Measurements from ENCODE around the gene KCNQ1OT1.

The KCNQ1OT1 gene

GRCh38 chr11:2725368-2726300 is 25.8 kb upstream of the KCNQ1OT1 start:
- Histone ChIP-seq H3K9ac (ENCODE audit: low read depth, low read length) (no peak overlapping the region), H3K4me3 (ENCODE audit: low read depth, low read length) (no peak overlapping the region), H3K9me3 (ENCODE audit: control insufficient read depth, insufficient read depth, low read length) (peaks cover 6% of the 10 kb centered on the region; the same call in 1 of the 2 replicates), H3K4me1 (ENCODE audit: control insufficient read depth, insufficient read depth, low read length) (peaks cover 10% of the 10 kb centered on the region), H3K27ac (ENCODE audit: low read depth, low read length) (no peak overlapping the region), H3K27me3 (ENCODE audit: control insufficient read depth, insufficient read depth, low read length) (peaks cover 82% of the 10 kb centered on the region), H3K36me3 (ENCODE audit: control insufficient read depth, insufficient read depth, low read length) (no peaks in the 10 kb centered on the region)

DNA sequence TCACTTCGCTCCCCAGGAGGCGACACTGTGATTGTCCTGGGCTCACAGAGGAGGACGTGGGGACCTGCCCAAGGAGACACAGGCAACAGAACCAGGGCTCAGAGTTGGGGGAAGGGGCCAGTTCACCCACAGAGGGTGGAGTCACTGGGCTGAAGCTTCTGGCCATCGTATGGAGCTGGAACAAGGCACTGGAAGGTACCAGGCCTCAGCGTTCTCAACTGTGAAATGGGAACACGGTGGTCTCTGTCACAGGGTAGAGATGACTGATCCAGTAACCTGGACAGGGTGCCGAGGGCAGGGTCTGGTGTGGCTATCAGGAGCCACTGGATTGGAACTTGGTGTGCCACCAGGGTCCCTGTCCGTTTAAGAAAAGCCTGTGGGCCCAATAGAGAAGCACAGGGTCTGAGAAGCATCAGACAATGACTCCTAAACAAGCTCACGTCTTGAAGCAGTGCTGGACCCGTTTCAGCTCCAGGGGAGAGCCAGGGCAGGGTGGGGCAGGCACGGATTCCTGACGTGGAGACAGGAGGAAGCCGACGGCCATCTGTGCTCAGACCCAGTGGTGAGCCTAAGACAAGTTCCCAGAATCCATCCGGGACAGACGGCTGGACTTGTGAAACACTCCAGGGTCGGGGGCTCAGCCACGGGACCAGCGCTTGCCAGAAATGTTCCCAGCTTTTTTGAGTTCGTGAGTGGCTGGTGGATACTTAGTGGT is 25.0 kb upstream of the KCNQ1OT1 start:
- Histone ChIP-seq H3K27ac (ENCODE audit: low read depth, low read length) (no peak overlapping the region), H3K9ac (ENCODE audit: low read depth, low read length) (no peak overlapping the region), H3K9me3 (ENCODE audit: control insufficient read depth, insufficient read depth, low read length) (peaks cover 6% of the 10 kb centered on the region; the same call in 1 of the 2 replicates), H3K27me3 (ENCODE audit: control insufficient read depth, insufficient read depth, low read length) (peaks cover 88% of the 10 kb centered on the region), H3K4me3 (ENCODE audit: low read depth, low read length) (no peak overlapping the region), H3K4me1 (ENCODE audit: control insufficient read depth, insufficient read depth, low read length) (peaks cover 18% of the 10 kb centered on the region), H3K36me3 (ENCODE audit: control insufficient read depth, insufficient read depth, low read length) (no peaks in the 10 kb centered on the region)

GRCh38 chr11:2724104-2724503 is 24.3 kb upstream of the KCNQ1OT1 start:
- Histone ChIP-seq H3K27ac (ENCODE audit: low read depth, low read length) (no peak overlapping the region), H3K9ac (ENCODE audit: low read depth, low read length) (no peak overlapping the region), H3K27me3 (ENCODE audit: control insufficient read depth, insufficient read depth, low read length) (peaks cover 88% of the 10 kb centered on the region), H3K4me1 (ENCODE audit: control insufficient read depth, insufficient read depth, low read length) (peaks cover 25% of the 10 kb centered on the region), H3K36me3 (ENCODE audit: control insufficient read depth, insufficient read depth, low read length) (no peaks in the 10 kb centered on the region), H3K4me3 (ENCODE audit: low read depth, low read length) (no peak overlapping the region), H3K9me3 (ENCODE audit: control insufficient read depth, insufficient read depth, low read length) (peaks cover 6% of the 10 kb centered on the region; the same call in 1 of the 2 replicates)

DNA sequence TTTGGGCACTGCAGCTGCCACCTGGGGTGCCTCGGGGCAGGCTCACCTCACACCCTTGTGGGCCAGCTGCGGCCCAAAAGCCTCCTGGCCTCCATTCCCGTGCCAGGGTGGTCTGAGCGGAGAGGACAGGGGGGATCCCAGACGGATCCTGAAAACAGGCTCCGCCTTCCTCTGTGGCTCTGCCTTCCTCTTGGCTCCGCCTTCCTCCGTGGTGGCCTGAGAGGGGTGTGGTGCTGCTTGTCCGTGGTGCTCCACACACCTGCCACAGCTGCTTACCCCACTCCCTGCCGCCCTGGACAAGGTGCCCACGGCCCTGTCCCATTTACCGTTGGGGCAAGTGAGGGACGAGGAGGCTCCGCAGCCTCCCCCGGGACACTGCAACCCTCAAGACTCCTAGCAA is 23.2 kb upstream of the KCNQ1OT1 start:
- no peak overlapping the region for H3K4me3 ChIP-seq (ENCODE audit: low read depth, low read length)
- peaks cover 6% of the 10 kb centered on the region; the same call in 1 of the 2 replicates for H3K9me3 ChIP-seq (ENCODE audit: control insufficient read depth, insufficient read depth, low read length)
- H3K27me3 ChIP-seq (ENCODE audit: control insufficient read depth, insufficient read depth, low read length): peaks cover 93% of the 10 kb centered on the region
- H3K9ac ChIP-seq (ENCODE audit: low read depth, low read length): no peak overlapping the region
- no peak overlapping the region for H3K27ac ChIP-seq (ENCODE audit: low read depth, low read length)
- H3K36me3 ChIP-seq (ENCODE audit: control insufficient read depth, insufficient read depth, low read length): no peaks in the 10 kb centered on the region
- H3K4me1 ChIP-seq (ENCODE audit: control insufficient read depth, insufficient read depth, low read length): peaks cover 36% of the 10 kb centered on the region

DNA sequence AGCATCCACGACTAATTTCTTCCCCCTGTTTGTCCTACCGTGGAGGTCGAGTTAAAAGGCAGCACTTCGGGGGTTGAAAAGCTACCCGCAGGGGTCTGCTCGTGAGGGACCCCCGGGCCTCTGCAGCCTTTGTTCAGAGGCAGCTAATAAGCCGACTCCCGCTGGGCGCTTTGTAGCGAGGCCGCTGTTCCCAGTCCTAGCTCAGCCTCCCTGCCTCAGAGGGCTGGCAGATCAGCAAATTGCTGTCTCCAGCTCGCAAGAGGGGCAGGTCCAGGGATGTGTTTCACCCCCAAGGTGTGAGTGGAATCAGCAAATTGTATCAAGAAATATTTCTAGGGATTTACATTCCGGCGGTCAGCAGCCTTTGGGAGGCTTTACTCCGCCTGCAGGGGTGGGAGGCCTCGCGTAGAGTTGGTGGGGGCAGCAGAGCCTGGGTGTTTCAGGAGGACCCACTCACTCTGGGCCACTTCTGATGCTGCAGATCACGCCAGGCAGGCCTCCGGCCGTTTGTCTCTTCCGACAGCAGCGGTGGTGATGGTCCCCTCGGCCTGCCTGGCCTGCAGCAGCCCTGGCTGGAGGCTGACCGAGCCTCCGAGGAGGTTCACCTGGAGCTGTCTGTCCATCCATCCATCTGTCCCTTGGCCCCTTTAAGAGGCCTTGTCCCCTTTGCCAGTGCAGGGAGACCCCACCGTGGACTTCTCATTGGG is 21.6 kb upstream of the KCNQ1OT1 start:
- Histone ChIP-seq H3K9ac (ENCODE audit: low read depth, low read length) (no peak overlapping the region), H3K27ac (ENCODE audit: low read depth, low read length) (no peak overlapping the region), H3K9me3 (ENCODE audit: control insufficient read depth, insufficient read depth, low read length) (no peaks in the 10 kb centered on the region), H3K4me1 (ENCODE audit: control insufficient read depth, insufficient read depth, low read length) (peaks cover 36% of the 10 kb centered on the region), H3K36me3 (ENCODE audit: control insufficient read depth, insufficient read depth, low read length) (no peaks in the 10 kb centered on the region), H3K4me3 (ENCODE audit: low read depth, low read length) (no peak overlapping the region), H3K27me3 (ENCODE audit: control insufficient read depth, insufficient read depth, low read length) (peaks cover 96% of the 10 kb centered on the region)

- no peaks in the 10 kb centered on the region for H3K9me3 ChIP-seq (ENCODE audit: control insufficient read depth, insufficient read depth, low read length)
- no peak overlapping the region for H3K27ac ChIP-seq (ENCODE audit: low read depth, low read length)
- H3K36me3 ChIP-seq (ENCODE audit: control insufficient read depth, insufficient read depth, low read length): no peaks in the 10 kb centered on the region
- H3K27me3 ChIP-seq (ENCODE audit: control insufficient read depth, insufficient read depth, low read length): peaks cover 100% of the 10 kb centered on the region
- no peak overlapping the region for H3K4me3 ChIP-seq (ENCODE audit: low read depth, low read length)
- H3K4me1 ChIP-seq (ENCODE audit: control insufficient read depth, insufficient read depth, low read length): peaks cover 36% of the 10 kb centered on the region
- H3K9ac ChIP-seq (ENCODE audit: low read depth, low read length): no peak overlapping the region
These were observed 20.2 kb upstream of the KCNQ1OT1 start for GRCh38 chr11:2719831-2720590.

DNA sequence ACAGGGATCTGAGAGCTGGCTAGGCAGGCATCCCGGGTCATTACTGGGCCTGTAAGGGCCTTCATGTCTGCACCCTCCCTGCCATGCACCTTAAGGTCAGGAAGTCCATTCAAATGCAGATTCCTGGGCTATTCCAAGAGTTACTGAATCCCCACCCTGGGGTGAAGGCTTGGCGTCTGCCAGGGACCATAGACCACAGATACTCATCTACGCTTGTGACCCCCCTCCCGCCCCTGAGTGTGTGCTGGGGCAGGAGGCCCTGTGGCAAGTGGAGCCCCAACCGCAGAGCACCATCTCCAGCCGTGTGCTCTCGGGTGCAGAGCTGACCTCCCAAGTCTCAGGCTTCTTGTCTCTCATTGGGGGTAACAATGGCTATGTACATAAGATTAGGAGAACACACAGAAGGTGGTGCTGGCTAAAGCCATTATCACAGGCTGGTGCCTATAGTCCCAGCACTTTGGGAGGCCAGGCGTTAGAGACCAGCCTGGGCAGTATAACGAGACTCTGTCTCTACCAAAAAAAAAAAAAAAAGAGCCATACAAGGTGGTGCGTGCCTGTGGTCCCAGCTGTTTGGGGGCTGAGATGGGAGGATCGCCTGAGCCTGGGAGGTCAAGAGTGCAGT is 19.1 kb upstream of the KCNQ1OT1 start:
- Histone ChIP-seq H3K9ac (ENCODE audit: low read depth, low read length) (no peak overlapping the region), H3K9me3 (ENCODE audit: control insufficient read depth, insufficient read depth, low read length) (no peaks in the 10 kb centered on the region), H3K36me3 (ENCODE audit: control insufficient read depth, insufficient read depth, low read length) (no peaks in the 10 kb centered on the region), H3K4me3 (ENCODE audit: low read depth, low read length) (no peak overlapping the region), H3K4me1 (ENCODE audit: control insufficient read depth, insufficient read depth, low read length) (peaks cover 36% of the 10 kb centered on the region), H3K27me3 (ENCODE audit: control insufficient read depth, insufficient read depth, low read length) (peaks cover 100% of the 10 kb centered on the region), H3K27ac (ENCODE audit: low read depth, low read length) (no peak overlapping the region)

DNA sequence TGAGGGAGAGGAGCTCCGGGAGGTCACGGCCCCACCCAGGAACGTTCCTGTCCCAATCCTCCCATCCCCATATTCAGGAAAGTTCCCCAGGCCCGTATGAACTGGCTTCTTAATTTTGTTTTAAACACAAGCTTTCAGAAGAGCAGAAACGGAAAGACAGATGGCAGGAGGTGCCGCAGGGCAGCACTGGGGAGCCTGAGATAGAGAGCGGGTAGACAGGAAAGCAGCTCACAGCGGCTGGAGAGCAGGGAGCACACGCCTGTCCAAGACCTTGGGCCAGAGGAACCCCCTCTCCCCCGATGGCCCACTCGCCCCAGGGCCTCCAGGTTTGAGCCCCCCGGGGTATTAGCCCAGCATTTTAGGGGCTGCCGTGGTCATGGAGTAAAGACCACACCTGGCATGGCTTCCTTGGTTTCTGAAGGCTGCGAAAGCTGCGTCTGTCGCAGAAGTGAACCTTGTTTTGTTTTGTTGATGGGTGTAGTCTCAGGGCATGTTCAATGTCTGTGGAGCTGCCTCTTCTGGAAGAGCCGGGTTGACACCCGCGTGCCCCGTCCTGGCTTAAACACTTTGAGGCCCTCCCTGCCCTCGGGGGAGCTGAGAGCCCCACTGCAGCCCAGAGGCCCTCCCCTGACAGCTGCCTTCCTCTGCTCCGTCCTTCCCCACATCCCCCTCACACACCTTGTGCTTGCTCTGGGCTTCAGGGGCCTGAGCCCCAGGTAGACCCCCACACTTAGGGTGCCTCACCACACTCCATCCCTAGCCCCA is 17.9 kb upstream of the KCNQ1OT1 start:
- Histone ChIP-seq H3K27me3 (ENCODE audit: control insufficient read depth, insufficient read depth, low read length) (peaks cover 100% of the 10 kb centered on the region), H3K4me1 (ENCODE audit: control insufficient read depth, insufficient read depth, low read length) (peaks cover 36% of the 10 kb centered on the region), H3K9me3 (ENCODE audit: control insufficient read depth, insufficient read depth, low read length) (no peaks in the 10 kb centered on the region), H3K4me3 (ENCODE audit: low read depth, low read length) (no peak overlapping the region), H3K27ac (ENCODE audit: low read depth, low read length) (no peak overlapping the region), H3K9ac (ENCODE audit: low read depth, low read length) (no peak overlapping the region), H3K36me3 (ENCODE audit: control insufficient read depth, insufficient read depth, low read length) (no peaks in the 10 kb centered on the region)

DNA sequence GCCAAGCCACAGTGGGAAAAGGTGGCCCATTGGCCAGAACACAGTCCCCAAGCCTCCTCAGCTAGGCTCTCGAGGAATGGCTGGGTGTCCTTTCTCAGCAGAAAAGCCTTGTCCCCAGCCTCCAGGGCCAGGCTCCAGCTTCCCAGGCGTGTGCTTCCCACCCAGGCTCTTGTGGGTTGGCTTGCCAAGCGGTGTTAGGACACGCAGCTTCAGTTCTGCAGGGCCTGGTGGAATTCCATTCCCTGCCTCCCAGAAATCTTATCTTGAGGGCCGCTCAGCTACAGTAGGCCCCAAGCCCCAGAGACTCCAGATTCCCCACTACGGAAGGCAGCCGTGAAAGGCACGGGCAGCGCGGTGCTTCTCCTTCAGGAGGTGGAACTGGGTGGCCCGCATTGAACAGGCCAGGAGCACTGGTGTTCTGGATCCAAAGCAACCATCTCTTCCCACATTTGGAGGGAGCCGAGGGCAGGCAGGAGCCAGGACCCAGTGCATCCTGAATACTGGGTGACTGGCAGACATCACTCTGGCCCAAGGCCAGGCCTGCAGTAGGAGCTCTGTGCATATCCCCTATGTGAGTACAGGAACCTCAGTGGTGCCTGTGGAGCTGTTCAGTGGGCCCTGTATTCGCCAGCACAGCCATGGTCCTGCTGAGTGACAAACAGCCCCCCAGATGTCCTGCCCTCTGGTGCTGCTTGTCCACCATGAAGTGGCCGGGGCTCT is 16.7 kb upstream of the KCNQ1OT1 start:
- peaks cover 35% of the 10 kb centered on the region for H3K4me1 ChIP-seq (ENCODE audit: control insufficient read depth, insufficient read depth, low read length)
- H3K27me3 ChIP-seq (ENCODE audit: control insufficient read depth, insufficient read depth, low read length): peaks cover 100% of the 10 kb centered on the region
- H3K4me3 ChIP-seq (ENCODE audit: low read depth, low read length): no peak overlapping the region
- H3K27ac ChIP-seq (ENCODE audit: low read depth, low read length): no peak overlapping the region
- no peak overlapping the region for H3K9ac ChIP-seq (ENCODE audit: low read depth, low read length)
- H3K9me3 ChIP-seq (ENCODE audit: control insufficient read depth, insufficient read depth, low read length): no peaks in the 10 kb centered on the region
- no peaks in the 10 kb centered on the region for H3K36me3 ChIP-seq (ENCODE audit: control insufficient read depth, insufficient read depth, low read length)
